GM19025 (cell line): Measurements from ENCODE around the gene TMOD1.

Experiments used
- ATAC-seq: cut with Tn5 transposase; IDR thresholded peaks from one replicate; pipeline ENCODE4 v1.9.1; 2021; ENCODE audit warnings: mild to moderate bottlenecking, low read depth, moderate library complexity; ENCODE audit not compliant: unreplicated experiment

The TMOD1 gene

DNA sequence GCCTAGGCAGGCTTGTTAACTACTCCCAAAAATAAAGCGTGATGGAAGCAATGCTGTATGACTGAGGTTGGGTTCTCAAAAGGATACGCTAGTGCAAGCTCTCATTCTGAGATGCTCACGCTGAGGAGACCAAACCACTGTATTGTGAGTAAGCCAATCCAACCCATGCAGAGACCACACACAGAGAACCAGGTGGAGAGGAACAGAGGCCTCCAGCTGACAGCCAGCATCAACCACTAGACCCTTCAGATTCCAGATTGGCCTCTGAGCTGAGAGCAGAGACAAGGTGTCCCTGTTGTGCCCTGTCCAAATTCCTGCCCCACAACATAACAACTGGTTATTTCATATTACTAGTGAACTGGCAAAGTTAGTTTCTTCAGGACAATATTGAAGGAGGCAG lies 127.2 kb downstream of the TMOD1 start:
- no peak for ATAC-seq

DNA sequence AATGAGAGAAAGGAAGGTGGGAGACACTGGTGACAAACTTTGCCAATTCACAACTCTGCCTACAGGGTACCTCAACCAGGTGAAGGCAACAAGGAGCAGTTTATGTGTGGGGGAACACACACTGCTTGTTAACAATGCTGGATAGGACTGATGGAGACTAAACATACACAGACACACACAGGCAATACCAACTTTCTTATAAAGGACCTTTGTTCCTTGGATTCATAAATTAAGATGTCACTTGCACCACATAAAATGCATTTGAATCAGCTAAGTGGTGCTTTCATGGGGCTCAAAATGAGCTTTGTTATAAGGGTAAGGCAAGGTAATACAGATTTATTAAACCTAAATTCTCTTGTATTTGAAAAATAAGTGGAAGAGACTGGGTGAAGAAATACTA lies 127.7 kb downstream of the TMOD1 start:
- ATAC-seq, result no peak

DNA sequence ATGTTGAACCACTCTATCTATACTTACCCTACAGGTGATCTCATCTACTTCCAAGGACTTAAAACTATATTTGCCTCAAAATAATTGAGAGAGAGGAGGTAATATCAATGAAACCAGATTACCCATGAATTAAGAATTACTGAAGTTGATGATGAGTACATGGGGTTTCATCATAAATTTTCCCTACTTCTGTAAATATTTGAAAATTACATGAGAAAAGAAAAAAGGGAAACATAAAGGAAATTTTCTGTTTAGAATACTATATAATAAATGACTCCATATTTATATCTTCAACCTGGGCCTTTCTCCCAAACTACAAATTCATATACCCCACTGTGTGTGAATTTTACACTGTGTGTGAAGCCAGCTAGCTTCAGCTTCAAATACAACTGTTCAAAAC lies 129.1 kb downstream of the TMOD1 start:
- ATAC-seq, result no peak

DNA sequence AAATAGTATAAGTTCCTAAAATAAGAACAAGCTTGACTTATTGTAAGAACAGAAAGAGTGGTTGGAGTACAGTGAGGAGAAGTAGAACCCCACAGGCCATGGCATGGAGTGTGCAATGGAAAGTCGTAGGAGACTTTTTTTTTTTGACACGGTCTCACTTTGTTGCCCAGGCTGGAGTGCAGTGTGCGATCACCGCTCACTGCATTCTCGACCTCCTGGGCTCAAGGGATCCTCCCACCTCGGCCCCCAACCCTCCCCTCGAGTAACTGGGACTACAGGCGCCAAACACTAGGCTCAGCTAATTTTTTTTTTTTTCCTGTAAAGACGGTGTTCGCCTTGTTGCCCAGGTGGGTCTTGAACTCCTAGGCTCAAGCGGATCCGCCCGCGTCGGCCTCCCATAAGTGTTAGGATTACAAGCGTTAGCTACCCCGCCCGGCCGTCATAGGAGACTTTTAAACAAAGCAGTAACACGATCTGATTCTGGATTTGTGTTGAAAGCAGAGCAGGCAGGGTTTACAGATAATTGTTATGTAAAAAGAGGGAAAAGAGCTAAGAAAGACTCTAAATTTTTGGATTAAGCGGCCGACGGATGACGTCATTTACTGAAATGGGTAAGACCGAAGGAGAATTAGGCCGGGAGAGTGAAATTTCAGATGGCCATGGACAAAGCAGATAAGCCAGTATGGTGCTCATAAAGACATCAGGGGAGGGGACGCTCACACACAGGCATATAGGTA lies 130.9 kb downstream of the TMOD1 start:
- peak; percentile 3 for ATAC-seq

DNA sequence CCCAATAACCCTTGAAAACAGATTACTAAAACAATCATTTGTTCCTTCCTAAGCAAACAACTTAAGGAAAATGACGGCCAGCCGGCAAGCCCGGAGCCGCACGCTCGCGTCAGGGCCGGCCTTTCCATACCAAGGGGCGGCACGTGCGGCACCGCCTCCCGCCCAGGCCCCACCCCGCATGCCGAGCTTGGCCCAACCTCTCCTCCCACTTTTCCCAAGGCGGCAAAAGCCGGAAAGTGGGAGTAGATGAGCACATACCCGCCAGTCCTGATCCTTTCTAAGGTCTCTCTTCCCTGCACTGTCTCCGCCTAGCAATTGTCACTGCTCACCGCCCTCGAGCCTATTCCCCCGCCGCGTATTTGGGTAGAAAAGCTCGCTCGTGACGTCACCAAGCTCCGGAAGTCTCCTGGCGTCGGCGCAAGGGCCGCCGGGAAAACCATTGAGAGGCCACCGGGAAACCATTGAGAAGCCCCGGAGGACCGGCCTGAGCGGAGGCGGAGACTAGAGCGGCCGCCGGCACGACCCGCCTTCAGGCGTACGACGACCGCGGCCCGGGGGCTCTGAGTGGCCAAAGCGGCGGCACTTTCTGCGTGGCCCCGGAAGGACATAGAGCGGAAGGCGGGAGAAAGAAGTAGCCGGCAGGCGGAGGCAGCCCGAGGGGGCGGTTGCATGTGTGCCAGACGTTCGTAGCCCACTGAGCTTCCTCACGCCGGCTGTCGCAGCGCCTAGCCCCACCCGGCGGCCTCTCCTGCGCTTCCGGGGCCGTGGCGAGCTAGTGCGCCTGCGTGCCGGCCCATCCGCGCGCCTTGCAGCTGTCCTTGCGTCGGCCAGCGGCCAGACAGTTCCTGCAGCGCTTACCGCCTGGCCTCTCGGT lies 131.8 kb downstream of the TMOD1 start, which contains the start of the genes NCBP1 and TSTD2:
Gene NCBP1 (plus strand): TSS at position 837 of the 874 bp plus-strand sequence. CDS start 61 bp downstream, outside the sequence.
Gene TSTD2 (minus strand): TSS at position 384 of the 874 bp plus-strand sequence. CDS start 5,806 bp downstream, outside the sequence.
- peak; percentile 83 for ATAC-seq

DNA sequence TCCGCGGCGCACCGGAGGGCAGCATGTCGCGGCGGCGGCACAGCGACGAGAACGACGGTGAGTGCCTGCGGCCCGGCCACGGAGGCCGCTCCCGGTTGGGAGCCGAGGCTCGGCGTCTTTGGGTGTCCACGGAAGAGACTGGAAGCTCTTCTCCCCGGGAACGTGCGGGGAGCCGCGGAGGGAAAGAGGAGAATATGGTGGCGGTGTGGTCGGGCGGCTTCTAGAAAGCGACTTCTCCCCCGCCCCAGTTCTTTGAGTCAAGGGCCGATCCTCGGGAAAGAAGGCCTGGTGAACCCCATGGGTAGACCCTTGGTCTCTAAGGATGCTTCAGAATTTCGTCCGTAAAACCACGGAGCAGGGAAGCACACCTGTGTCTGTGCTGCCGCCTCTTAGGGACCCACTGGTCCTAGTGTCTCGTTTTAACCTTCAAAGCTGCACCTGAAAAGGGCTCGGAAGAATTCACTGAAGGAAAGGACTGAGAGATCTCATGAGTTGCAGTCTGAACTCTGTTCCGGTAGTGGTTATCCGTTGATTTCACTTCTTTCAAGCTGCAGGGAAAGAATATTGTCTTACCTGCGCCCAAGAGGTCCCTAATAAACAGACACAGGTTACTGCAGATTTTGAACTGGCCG lies 132.5 kb downstream of the TMOD1 start:
- ATAC-seq, result peak; percentile 8

DNA sequence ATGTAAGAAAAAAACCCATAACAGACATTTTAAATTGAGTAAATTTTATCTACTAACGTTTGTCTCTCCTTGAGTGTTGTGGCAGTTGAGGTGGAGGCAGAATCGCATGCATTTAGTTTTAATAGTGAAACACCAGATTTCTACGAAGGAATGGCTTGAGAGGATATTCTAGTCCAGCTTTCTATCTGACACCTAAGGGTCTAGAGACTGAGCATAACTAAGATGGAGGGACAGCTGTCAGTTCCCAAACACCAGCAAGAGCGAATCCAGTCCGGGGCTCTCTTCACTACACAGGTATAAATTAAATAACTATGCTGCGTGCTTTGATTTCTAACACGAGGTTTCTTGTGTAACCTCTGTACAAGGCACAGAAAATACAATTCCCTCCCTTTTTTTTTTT lies 133.6 kb downstream of the TMOD1 start:
- no peak for ATAC-seq

DNA sequence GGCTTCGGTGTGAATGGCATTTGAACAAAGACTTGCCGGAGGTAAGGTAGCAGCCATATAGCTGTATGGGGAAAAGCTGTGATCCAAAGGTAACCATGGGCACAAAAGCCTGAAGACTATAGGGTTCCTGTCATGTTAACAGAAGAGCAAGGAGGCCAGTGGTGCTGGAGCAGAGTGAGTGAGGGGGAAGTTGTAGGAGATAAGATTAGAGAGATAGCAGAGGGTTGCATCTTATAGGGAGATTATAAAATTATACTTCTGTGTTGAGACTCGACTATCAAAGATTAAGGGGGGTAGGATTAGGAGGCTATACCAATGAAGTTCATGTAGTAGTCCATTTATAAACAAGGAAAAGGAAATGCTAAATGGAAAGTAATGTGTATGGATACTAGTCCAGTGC lies 135.4 kb downstream of the TMOD1 start:
- no peak for ATAC-seq

DNA sequence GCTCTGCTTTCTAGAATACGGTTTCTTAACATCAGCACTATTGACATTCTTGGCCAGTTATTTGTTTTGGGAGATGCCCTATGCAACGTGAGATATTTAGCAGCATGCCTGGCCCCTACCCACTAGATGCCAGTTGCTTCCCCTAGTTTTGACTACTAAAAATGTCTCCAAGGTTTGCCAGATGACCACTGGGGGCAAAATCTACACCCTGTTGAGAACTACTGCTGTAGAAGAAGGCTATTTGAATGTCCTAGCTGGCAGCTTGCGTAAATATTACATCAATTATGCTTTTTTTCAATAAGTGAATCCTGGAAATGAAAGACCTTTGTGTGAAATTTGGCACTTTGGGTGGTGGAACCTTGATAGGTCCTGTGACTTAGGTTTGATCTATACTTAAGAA lies 137.2 kb downstream of the TMOD1 start:
- no peak for ATAC-seq

DNA sequence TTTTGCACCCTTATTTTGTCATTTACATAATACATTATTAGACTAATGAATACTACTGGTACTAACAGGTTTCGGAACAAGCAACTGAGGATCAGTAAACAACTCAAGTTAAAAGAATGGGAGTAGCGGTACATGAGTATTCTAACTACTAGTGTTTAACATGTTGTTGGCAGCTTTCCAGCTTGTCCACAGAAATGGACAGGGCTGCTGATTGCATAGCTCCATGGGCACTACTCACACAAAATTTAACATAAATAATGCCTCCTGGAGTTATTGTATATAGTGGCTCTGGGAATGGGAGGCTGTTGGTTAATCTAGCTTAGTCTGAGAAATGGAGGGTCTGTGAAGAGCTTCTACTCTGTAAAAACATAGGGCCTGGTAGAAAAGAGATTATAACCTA lies 138.9 kb downstream of the TMOD1 start:
- no peak for ATAC-seq

DNA sequence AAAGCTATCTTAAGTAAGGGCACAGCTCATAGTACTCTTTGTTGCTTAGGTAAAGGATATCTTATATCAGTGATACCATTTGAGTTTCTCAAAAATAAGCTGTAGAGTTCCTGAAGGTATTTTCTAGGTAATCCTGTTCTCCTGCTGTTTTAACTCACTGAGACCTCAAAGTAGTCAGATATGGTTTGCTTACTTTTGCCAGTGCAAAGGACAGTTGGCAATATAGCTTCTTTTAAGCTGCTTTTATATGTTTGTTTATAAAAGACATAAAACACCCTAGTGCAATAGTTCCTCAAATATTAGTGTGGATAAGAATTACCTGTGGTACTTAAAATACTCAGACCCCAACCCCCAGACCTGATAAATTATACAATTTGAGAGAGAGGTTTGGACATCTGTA lies 144.3 kb downstream of the TMOD1 start:
- no peak for ATAC-seq

DNA sequence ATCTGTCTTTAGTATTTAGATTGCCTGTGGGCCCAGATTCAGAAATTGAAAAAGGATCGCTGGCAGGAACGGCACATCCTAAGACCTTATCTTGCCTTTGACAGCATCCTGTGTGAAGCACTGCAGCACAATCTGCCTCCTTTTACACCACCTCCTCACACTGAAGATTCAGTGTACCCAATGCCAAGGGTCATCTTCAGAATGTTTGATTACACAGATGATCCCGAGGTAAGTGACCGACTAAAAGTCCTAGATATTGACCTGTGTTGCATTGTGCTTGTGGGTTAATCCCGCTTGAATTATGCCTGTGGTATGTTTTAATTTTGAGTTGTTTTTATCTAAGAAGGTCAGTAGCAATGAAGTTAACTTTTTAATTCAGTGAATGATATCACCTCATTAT lies 146.5 kb downstream of the TMOD1 start:
- ATAC-seq, result no peak
